IMR-90 (cell line): Measurements from ENCODE around the gene ROMO1. TPM values are rescaled to one million over a fixed set of nuclear protein-coding genes. Genes with fewer than 3 reads are reported as not detected.

ENCODE experiments used
- ATAC-seq: fragments of 200-7000 bp; cut with Tn5 transposase; 2 replicates; pipeline ENCODE4 v1.9.1; 2020; ENCODE audit warnings: low read depth, mild to moderate bottlenecking, moderate library complexity
- BruUV-seq: library from RNA; stranded (reverse); fragments of 400-500 nt; replicated peaks from 2 replicates; lab custom pipeline; 2021; lab: Mats Ljungman, UMichigan
- CTCF ChIA-PET: fragments of 300-600 bp; formaldehyde crosslinking; extraction: SDS; loops from one replicate; lab custom pipeline; 2021; ENCODE audit warnings: antibody characterized with exemption; lab: Yijun Ruan, JAX
- POLR2A ChIA-PET: fragments of 300-600 bp; sonication (Branson Sonifier 250); formaldehyde crosslinking; loops from one replicate; lab custom pipeline; 2022; ENCODE audit warnings: antibody characterized with exemption; ENCODE audit not compliant: unreplicated experiment; lab: Charles Lee
- DNase-seq: peaks from one replicate; pipeline ENCODE4 v3.0.0; 2013
- H2AFZ ChIP-seq: replicated peaks from 2 replicates; pipeline ENCODE3; 2013; ENCODE audit warnings: low read length, mild to moderate bottlenecking; ENCODE audit not compliant: poor library complexity
- H2AK5ac ChIP-seq: 2 replicates; pipeline ENCODE4 v1.6.1; 2013; ENCODE audit warnings: low read depth, low read length, inconsistent platforms
- H2AK9ac ChIP-seq: replicated peaks from 2 replicates; pipeline ENCODE3; 2013; ENCODE audit warnings: mild to moderate bottlenecking, low read depth, low read length, moderate library complexity; ENCODE audit not compliant: poor library complexity
- H2BK120ac ChIP-seq: 2 replicates; pipeline ENCODE4 v1.6.1; 2013; ENCODE audit warnings: low read depth, low read length, inconsistent platforms
- H2BK15ac ChIP-seq: 3 replicates; pipeline ENCODE4 v1.6.1; 2013; ENCODE audit warnings: low read depth, low read length, inconsistent platforms
- H2BK20ac ChIP-seq: 2 replicates; pipeline ENCODE4 v1.6.1; 2013; ENCODE audit warnings: low read depth, mild to moderate bottlenecking, inconsistent platforms, low read length, moderate library complexity
- H2BK5ac ChIP-seq: 2 replicates; pipeline ENCODE4 v1.6.1; 2013; ENCODE audit warnings: mild to moderate bottlenecking, low read depth, low read length, inconsistent platforms; ENCODE audit not compliant: poor library complexity, severe bottlenecking
- H3K14ac ChIP-seq: replicated peaks from 2 replicates; pipeline ENCODE4 v1.6.1; 2013; ENCODE audit warnings: low read depth, low read length, inconsistent platforms
- H3K18ac ChIP-seq: 2 replicates; pipeline ENCODE4 v1.6.1; 2013; ENCODE audit warnings: low read depth, low read length, control low read depth
- H3K23ac ChIP-seq: 2 replicates; pipeline ENCODE4 v1.6.1; 2013; ENCODE audit warnings: low read depth, low read length, inconsistent platforms
- H3K27ac ChIP-seq: 2 replicates; pipeline ENCODE4 v1.5.1; 2013; ENCODE audit warnings: mild to moderate bottlenecking, control low read depth, low read length; ENCODE audit not compliant: insufficient read depth
- H3K27me3 ChIP-seq: 2 replicates; pipeline ENCODE4 v1.6.1; 2013; ENCODE audit warnings: low read length; ENCODE audit not compliant: control insufficient read depth, insufficient read depth
- H3K36me3 ChIP-seq: 2 replicates; pipeline ENCODE4 v1.6.1; 2013; ENCODE audit warnings: low read length, mixed read lengths; ENCODE audit not compliant: control insufficient read depth, insufficient read depth
- H3K4ac ChIP-seq: 2 replicates; pipeline ENCODE4 v1.6.1; 2013; ENCODE audit warnings: low read depth, low read length, inconsistent platforms
- H3K4me1 ChIP-seq: 2 replicates; pipeline ENCODE4 v1.6.1; 2013; ENCODE audit warnings: low read length, mixed read lengths; ENCODE audit not compliant: control insufficient read depth, insufficient read depth
- H3K4me2 ChIP-seq: 2 replicates; pipeline ENCODE4 v1.6.1; 2013; ENCODE audit warnings: low read depth, mild to moderate bottlenecking, control low read depth, low read length, moderate library complexity
- H3K4me3 ChIP-seq: 2 replicates; pipeline ENCODE4 v1.5.1; 2013; ENCODE audit warnings: low read depth, mild to moderate bottlenecking, control low read depth, low read length, moderate library complexity; ENCODE audit not compliant: insufficient read depth
- H3K56ac ChIP-seq: 2 replicates; pipeline ENCODE4 v1.6.1; 2013; ENCODE audit warnings: low read length, inconsistent platforms; ENCODE audit not compliant: insufficient read depth; ENCODE audit errors: extremely low read depth
- H3K79me1 ChIP-seq, 2 experiments: 2 replicates each; pipeline ENCODE4 v1.6.1; 2013; ENCODE audit warnings: low read length in 2 of 2, inconsistent platforms in 1 of 2, low read depth in 1 of 2
- H3K9ac ChIP-seq: 2 replicates; pipeline ENCODE4 v1.6.1; 2013; ENCODE audit warnings: low read depth, low read length, control low read depth
- H3K9me1 ChIP-seq: 2 replicates; pipeline ENCODE4 v1.6.1; 2013; ENCODE audit warnings: low read length, inconsistent platforms; ENCODE audit not compliant: insufficient read depth
- H3K9me3 ChIP-seq: 2 replicates; pipeline ENCODE4 v1.6.1; 2013; ENCODE audit warnings: low read length; ENCODE audit not compliant: control insufficient read depth, insufficient read depth
- H4K20me1 ChIP-seq: 2 replicates; pipeline ENCODE4 v1.6.1; 2013; ENCODE audit warnings: low read length, inconsistent platforms; ENCODE audit not compliant: insufficient read depth
- H4K5ac ChIP-seq: 2 replicates; pipeline ENCODE4 v1.6.1; 2013; ENCODE audit warnings: mild to moderate bottlenecking, low read depth, low read length, control low read depth
- H4K8ac ChIP-seq, 2 experiments: 2 replicates each; pipeline ENCODE4 v1.6.1; 2013; ENCODE audit warnings: low read depth in 2 of 2, low read length in 2 of 2, control low read depth in 1 of 2, inconsistent platforms in 1 of 2
- H4K91ac ChIP-seq: 2 replicates; pipeline ENCODE4 v1.6.1; 2013; ENCODE audit warnings: low read depth, low read length, inconsistent platforms; ENCODE audit not compliant: insufficient read depth
- CEBPB ChIP-seq: IDR thresholded peaks from 2 replicates; pipeline ENCODE4 v1.6.1; 2012; ENCODE audit warnings: low read depth, low read length, improper control_type of control experiment
- CHD1 ChIP-seq: IDR thresholded peaks from 2 replicates; pipeline ENCODE4 v1.6.1; 2012; ENCODE audit warnings: low read depth, low read length, improper control_type of control experiment
- MAZ ChIP-seq: IDR thresholded peaks from 2 replicates; pipeline ENCODE4 v1.6.1; 2012; ENCODE audit warnings: low read depth, mild to moderate bottlenecking, low read length, improper control_type of control experiment, moderate library complexity, borderline replicate concordance
- MXI1 ChIP-seq: IDR thresholded peaks from 2 replicates; pipeline ENCODE4 v1.6.1; 2012; ENCODE audit warnings: low read depth, mild to moderate bottlenecking, low read length, moderate library complexity, borderline replicate concordance
- NFE2L2 ChIP-seq: fragments of 150-350 bp; IDR thresholded peaks from 2 replicates; pipeline ENCODE4 v1.6.1; 2016; ENCODE audit warnings: low read depth, mild to moderate bottlenecking, low read length
- RAD21 ChIP-seq: IDR thresholded peaks from 2 replicates; pipeline ENCODE4 v1.6.1; 2012; ENCODE audit warnings: low read length, improper control_type of control experiment
- SMC3 ChIP-seq: fragments of 150-350 bp; IDR thresholded peaks from 2 replicates; pipeline ENCODE4 v1.6.1; 2016; ENCODE audit warnings: low read depth, mild to moderate bottlenecking, antibody characterized with exemption, low read length, moderate library complexity
- USF2 ChIP-seq: fragments of 150-350 bp; IDR thresholded peaks from 2 replicates; pipeline ENCODE4 v1.6.1; 2017; ENCODE audit warnings: mild to moderate bottlenecking, antibody characterized with exemption, low read length, low read depth
- dilution Hi-C: fragments of 300-500 bp; cut with HindIII; formaldehyde crosslinking; loops from one replicate; pipeline ENCODE4 v1.14.3; 2018; ENCODE audit warnings: low sequenced_read_pairs; ENCODE audit not compliant: unreplicated experiment
- in situ Hi-C: fragments of 300-500 bp; cut with MboI; formaldehyde crosslinking; loops from 3 replicates; pipeline ENCODE4 v1.14.3; 2019; ENCODE audit warnings: low sequenced_read_pairs, inconsistent platforms, mixed read lengths
- intact Hi-C: fragments of 100-400 bp; cut with micrococcal nuclease; formaldehyde crosslinking; loops from 2 replicates; pipeline ENCODE4 v1.10.0; 2022
- polyA plus RNA-seq, 3 experiments: library from polyadenylated mRNA; depleted of rRNA; stranded (reverse); fragments of >200 nt; gene quantifications; 2 replicates each; pipeline ENCODE4 v1.2.3, GENCODE V29; 2012; ENCODE audit warnings: low replicate concordance in 1 of 3
- total RNA-seq: library from RNA; depleted of rRNA; stranded (reverse); fragments of >200 nt; gene quantifications from 2 replicates; pipeline ENCODE4 v1.2.3, GENCODE V29; 2012
- TF ChIP-seq, protein P1 (sequence below): conservative IDR thresholded peaks from 2 replicates; pipeline ENCODE4 v1.5.1; 2012; ENCODE audit warnings: mild to moderate bottlenecking, low read depth, low read length, improper control_type of control experiment

The ROMO1 gene
- total and polyA plus RNA-seq, 2 of the 4 experiments (the other 2 are of a cell fraction), result 223 to 555 TPM

- TF ChIP-seq MXI1, result no peak
- TF ChIP-seq SMC3, result no peak
- TF ChIP-seq USF2, result no peak
- no peak for TF ChIP-seq NFE2L2
- no peak for TF ChIP-seq MAZ
- no peak for TF ChIP-seq RAD21
Observed at GRCh38 chr20:35650632-35651031, 48.6 kb upstream of the ROMO1 start (continued).

- H2BK15ac ChIP-seq, result no peak overlapping the region
- intact Hi-C loops (loop anchor here (1.0 kb wide), 1 partner anchor 14 kb away; no protein-coding TSS in a partner anchor), in situ Hi-C loops (no loop called here), dilution Hi-C loops (no loop called here)
- peaks cover 16% of the 10 kb centered on the region for H3K9me1 ChIP-seq
- POLR2A ChIA-PET, result no interaction called here
- no peak overlapping the region for H2AFZ ChIP-seq
- CTCF ChIA-PET, result no interaction called here
- peaks cover 25% of the 10 kb centered on the region for H3K36me3 ChIP-seq
- H3K4ac ChIP-seq, result no peak overlapping the region
- no peak overlapping the region for H2AK9ac ChIP-seq
- H3K9me3 ChIP-seq, result no peaks in the 10 kb centered on the region
- peaks cover 30 to 78% of the 10 kb centered on the region in 2 experiments for H3K79me1 ChIP-seq
- H4K91ac ChIP-seq, result no peak overlapping the region
- no peak overlapping the region for H4K8ac ChIP-seq
- H2BK120ac ChIP-seq, result no peak overlapping the region
- no peak overlapping the region for H3K9ac ChIP-seq
- no peak overlapping the region for H3K4me2 ChIP-seq
- H2BK5ac ChIP-seq, result no peak overlapping the region
- no peak for TF ChIP-seq CEBPB
- TF ChIP-seq, protein P1, sequence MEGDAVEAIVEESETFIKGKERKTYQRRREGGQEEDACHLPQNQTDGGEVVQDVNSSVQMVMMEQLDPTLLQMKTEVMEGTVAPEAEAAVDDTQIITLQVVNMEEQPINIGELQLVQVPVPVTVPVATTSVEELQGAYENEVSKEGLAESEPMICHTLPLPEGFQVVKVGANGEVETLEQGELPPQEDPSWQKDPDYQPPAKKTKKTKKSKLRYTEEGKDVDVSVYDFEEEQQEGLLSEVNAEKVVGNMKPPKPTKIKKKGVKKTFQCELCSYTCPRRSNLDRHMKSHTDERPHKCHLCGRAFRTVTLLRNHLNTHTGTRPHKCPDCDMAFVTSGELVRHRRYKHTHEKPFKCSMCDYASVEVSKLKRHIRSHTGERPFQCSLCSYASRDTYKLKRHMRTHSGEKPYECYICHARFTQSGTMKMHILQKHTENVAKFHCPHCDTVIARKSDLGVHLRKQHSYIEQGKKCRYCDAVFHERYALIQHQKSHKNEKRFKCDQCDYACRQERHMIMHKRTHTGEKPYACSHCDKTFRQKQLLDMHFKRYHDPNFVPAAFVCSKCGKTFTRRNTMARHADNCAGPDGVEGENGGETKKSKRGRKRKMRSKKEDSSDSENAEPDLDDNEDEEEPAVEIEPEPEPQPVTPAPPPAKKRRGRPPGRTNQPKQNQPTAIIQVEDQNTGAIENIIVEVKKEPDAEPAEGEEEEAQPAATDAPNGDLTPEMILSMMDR, result no peak
- no peak for TF ChIP-seq MXI1
- no peak for TF ChIP-seq CHD1
- no peak overlapping the region for H3K56ac ChIP-seq
- BruUV-seq, result no TSS peak
- H4K20me1 ChIP-seq, result peaks cover 89% of the 10 kb centered on the region
- H4K5ac ChIP-seq, result no peak overlapping the region
- no peak overlapping the region for H3K27ac ChIP-seq
- H3K23ac ChIP-seq, result no peak overlapping the region
- no peak overlapping the region for H3K18ac ChIP-seq
- no peak overlapping the region for H3K4me3 ChIP-seq
- no peaks in the 10 kb centered on the region for H3K27me3 ChIP-seq
- no peak for ATAC-seq
- no peak overlapping the region for H2AK5ac ChIP-seq
- peak; percentile 7 for DNase-seq
- H3K4me1 ChIP-seq, result peaks cover 7% of the 10 kb centered on the region
- H3K14ac ChIP-seq, result no peak overlapping the region
- H2BK20ac ChIP-seq, result no peak overlapping the region
Observed at GRCh38 chr20:35651958-35652357, 47.2 kb upstream of the ROMO1 start.
